Testis (tissue), 3 donors: ENCODE results near the gene ELOA2. TPM values are rescaled to one million over a fixed set of nuclear protein-coding genes. Genes with fewer than 3 reads are reported as not detected.

Experiments used
- DNase-seq: peaks from one replicate; pipeline ENCODE4 v3.0.0-alpha.2; 2019
- H3K27ac ChIP-seq, 2 donors: fragments of 200-600 bp; sonication (generic); one replicate each; pipeline ENCODE4 v1.5.1; 2019
- H3K27me3 ChIP-seq: fragments of 200-600 bp; sonication (generic); one replicate; pipeline ENCODE4 v1.5.1; 2019
- H3K36me3 ChIP-seq: fragments of 200-600 bp; sonication (generic); one replicate; pipeline ENCODE4 v1.5.1; 2017; ENCODE audit warnings: low read depth; ENCODE audit errors: missing control alignments
- H3K4me1 ChIP-seq: fragments of 200-600 bp; sonication (generic); one replicate; pipeline ENCODE4 v1.5.1; 2019
- H3K4me3 ChIP-seq, 2 donors: fragments of 200-600 bp; sonication (generic); one replicate each; pipeline ENCODE4 v1.5.1; 2017 to 2019
- H3K9me3 ChIP-seq: fragments of 200-600 bp; sonication (generic); one replicate; pipeline ENCODE4 v1.5.1; 2017
- CTCF ChIP-seq, 3 experiments: fragments of 450-650 bp in 2 of 3; fragments of 200-600 bp in 1 of 3; sonication (generic) in 1 of 3; IDR thresholded peaks; one replicate each; pipeline ENCODE4 v1.5.1; 2016 to 2019; ENCODE audit warnings: antibody characterized with exemption in 3 of 3, mild to moderate bottlenecking in 2 of 3, moderate library complexity in 1 of 3
- POLR2A ChIP-seq: fragments of 450-650 bp; IDR thresholded peaks from one replicate; pipeline ENCODE4 v1.6.1; 2017; ENCODE audit warnings: antibody characterized with exemption, mild to moderate bottlenecking, moderate library complexity
- WGBS, 2 donors: methylation state at CpG; one replicate each; pipeline ENCODE4 v1.1.5; 2018; 5-methylcytosine and 5-hydroxymethylcytosine counted together
- intact Hi-C: fragments of 100-400 bp; cut with DNase I; formaldehyde crosslinking; loops from one replicate; pipeline ENCODE4 v1.15.1; 2023; ENCODE audit warnings: low total_unique reads
- polyA plus RNA-seq: library from polyadenylated mRNA; stranded (reverse); fragments of 350-450 nt; fragmentation: Illumina TruSeq; extraction: RNeasy Lipid Tissue Mini Kit (QIAGEN cat#74804); gene quantifications from one replicate; pipeline ENCODE4 v1.2.3, GENCODE V29; 2014; ENCODE audit warnings: low read depth, low replicate concordance; ENCODE audit not compliant: insufficient read depth
- total RNA-seq, 2 donors: library from RNA; depleted of rRNA; stranded (reverse); fragments of >200 nt; gene quantifications; one replicate each; pipeline ENCODE4 v1.2.3, GENCODE V29; 2016

The ELOA2 gene
- total and polyA plus RNA-seq, 3 donors from 2014 or later: 4.4 to 8.4 (median 8.0) TPM

GRCh38 chr18:47075098-47075883 is 39.9 kb upstream of the ELOA2 start:
- no peak for TF ChIP-seq CTCF (IDR thresholded peaks at IDR 0.05)
- no peaks in the 10 kb centered on the region for H3K4me1 ChIP-seq
- no peaks in the 10 kb centered on the region for H3K27me3 ChIP-seq
- intact Hi-C loops: no loop called here
- no peak overlapping the region for H3K27ac ChIP-seq
- WGBS, 2 donors: 50 to 52% methylated on average over 13 of the region's 13 CpGs
- no peaks in the 10 kb centered on the region for H3K36me3 ChIP-seq
- no peaks in the 10 kb centered on the region for H3K9me3 ChIP-seq
- no peak overlapping the region for H3K4me3 ChIP-seq
- no peak for DNase-seq

DNA sequence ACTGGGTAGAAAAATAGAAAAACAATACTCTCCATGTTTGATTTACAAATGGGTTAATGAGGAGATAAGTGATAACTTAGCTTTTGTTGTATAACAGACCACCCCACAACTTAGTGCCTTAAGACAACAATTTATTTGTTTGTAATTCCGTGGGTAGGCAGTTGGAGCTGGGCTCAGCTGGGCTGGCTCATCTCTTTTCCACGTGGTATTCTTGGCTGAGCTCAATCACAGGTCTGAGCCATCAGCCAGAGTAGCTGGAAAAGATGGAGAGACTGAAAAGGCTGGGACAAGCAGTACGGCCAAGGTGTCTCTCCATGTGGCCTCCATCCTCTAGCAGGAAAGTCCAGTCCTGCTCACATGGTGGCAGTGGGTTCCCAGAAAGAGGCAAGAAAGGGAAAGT is 32.2 kb upstream of the ELOA2 start:
- intact Hi-C loops: no loop called here
- H3K27me3 ChIP-seq: no peaks in the 10 kb centered on the region
- no peak overlapping the region for H3K27ac ChIP-seq
- no peak for DNase-seq
- no peaks in the 10 kb centered on the region for H3K36me3 ChIP-seq
- 63 to 69% methylated on average over 3 of the region's 3 CpGs for WGBS, 2 donors
- no peak overlapping the region for H3K4me3 ChIP-seq
- no peaks in the 10 kb centered on the region for H3K9me3 ChIP-seq
- no peaks in the 10 kb centered on the region for H3K4me1 ChIP-seq
- TF ChIP-seq POLR2A: no peak

GRCh38 chr18:47063096-47063495 is 27.7 kb upstream of the ELOA2 start:
- H3K4me3 ChIP-seq: no peak overlapping the region
- intact Hi-C loops: no loop called here
- H3K4me1 ChIP-seq: no peaks in the 10 kb centered on the region
- H3K27ac ChIP-seq: no peak overlapping the region
- DNase-seq: no peak
- TF ChIP-seq CTCF (IDR thresholded peaks at IDR 0.05) (no peak), POLR2A (no peak)
- H3K27me3 ChIP-seq: no peaks in the 10 kb centered on the region
- no peaks in the 10 kb centered on the region for H3K36me3 ChIP-seq
- H3K9me3 ChIP-seq: no peaks in the 10 kb centered on the region
- WGBS, 2 donors: 92 to 97% methylated on average over 8 of the region's 8 CpGs

DNA sequence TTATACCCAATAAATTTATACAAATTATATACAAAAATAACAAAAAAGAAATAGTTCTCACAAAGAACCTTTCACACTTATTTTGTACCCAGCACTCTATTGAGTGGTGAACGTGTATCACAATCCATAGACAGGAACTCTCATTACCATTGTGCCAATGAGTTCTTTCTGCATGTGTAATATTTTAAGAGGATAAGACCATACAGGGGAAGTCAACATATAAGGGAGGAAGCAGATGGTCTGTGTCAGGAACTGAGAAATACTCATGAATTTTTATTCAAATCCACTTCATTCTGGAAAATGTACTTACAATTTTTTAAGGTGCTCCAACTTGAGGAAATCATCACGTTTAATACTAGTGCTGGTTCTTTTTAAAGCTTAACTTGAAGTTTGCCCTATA is 27.1 kb upstream of the ELOA2 start:
- Histone ChIP-seq H3K9me3 (no peaks in the 10 kb centered on the region), H3K36me3 (no peaks in the 10 kb centered on the region), H3K4me1 (no peaks in the 10 kb centered on the region), H3K27ac (no peak overlapping the region), H3K27me3 (no peaks in the 10 kb centered on the region), H3K4me3 (no peak overlapping the region)
- no peak for TF ChIP-seq POLR2A
- no peak for TF ChIP-seq CTCF (IDR thresholded peaks at IDR 0.05)
- 72 to 77% methylated on average over 2 of the region's 2 CpGs for WGBS, 2 donors
- DNase-seq: no peak
- intact Hi-C loops: no loop called here

DNA sequence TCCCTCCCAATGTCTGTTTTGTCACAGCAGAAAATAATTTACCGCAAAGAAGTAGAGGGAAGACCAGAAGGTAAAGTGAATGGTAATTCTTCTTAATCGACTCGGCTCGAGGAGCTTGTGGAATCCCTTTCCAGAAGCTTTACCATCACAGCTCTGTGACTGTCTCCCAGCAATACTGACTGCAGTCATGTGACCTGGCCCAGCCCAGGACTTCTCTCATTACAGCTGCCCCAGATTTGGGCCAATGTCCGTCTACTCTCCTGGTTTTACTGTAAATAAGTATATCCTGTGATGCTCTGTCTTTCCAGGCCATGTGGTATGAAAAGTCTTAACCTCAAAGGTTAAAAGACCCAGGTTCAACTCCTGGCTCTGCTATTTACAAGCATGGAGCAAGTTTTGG is 18.9 kb upstream of the ELOA2 start:
- no peaks in the 10 kb centered on the region for H3K9me3 ChIP-seq
- no peaks in the 10 kb centered on the region for H3K36me3 ChIP-seq
- H3K27ac ChIP-seq: no peak overlapping the region
- DNase-seq: no peak
- H3K4me3 ChIP-seq: no peak overlapping the region
- intact Hi-C loops: no loop called here
- TF ChIP-seq CTCF (IDR thresholded peaks at IDR 0.05): no peak
- no peak for TF ChIP-seq POLR2A
- 84 to 88% methylated on average over 5 of the region's 5 CpGs for WGBS, 2 donors
- no peaks in the 10 kb centered on the region for H3K27me3 ChIP-seq
- H3K4me1 ChIP-seq: no peaks in the 10 kb centered on the region
